ENCODE data around the gene ZNF618.

The ZNF618 gene

GRCh38 chr9:113876151-113876992 lies at the start of gene ZNF618:
Gene ZNF618 (plus strand): TSS chr9:113876309. CDS start chr9:113876381, 72 bp downstream.
- no peak for DNase-seq (ENCODE audit: low read depth)

GRCh38 chr9:113828221-113828620 lies 47.9 kb upstream of the ZNF618 start:
- DNase-seq (ENCODE audit: low read depth), result no peak

- no peak for DNase-seq (ENCODE audit: low read depth)
Observed at GRCh38 chr9:113837334-113837733, 38.8 kb upstream of the ZNF618 start.

GRCh38 chr9:113842086-113842485 lies 34.0 kb upstream of the ZNF618 start:
- no peak for DNase-seq (ENCODE audit: low read depth)

GRCh38 chr9:113844466-113844865 lies 31.6 kb upstream of the ZNF618 start:
- no peak for DNase-seq (ENCODE audit: low read depth)

GRCh38 chr9:113851359-113851758 lies 24.8 kb upstream of the ZNF618 start:
- no peak for DNase-seq (ENCODE audit: low read depth)

GRCh38 chr9:113851873-113852272 lies 24.2 kb upstream of the ZNF618 start:
- no peak for DNase-seq (ENCODE audit: low read depth)

GRCh38 chr9:113853333-113853732 lies 22.8 kb upstream of the ZNF618 start:
- no peak for DNase-seq (ENCODE audit: low read depth)

GRCh38 chr9:113854310-113854709 lies 21.8 kb upstream of the ZNF618 start:
- no peak for DNase-seq (ENCODE audit: low read depth)

GRCh38 chr9:113857875-113858274 lies 18.2 kb upstream of the ZNF618 start:
- DNase-seq (ENCODE audit: low read depth), result no peak

GRCh38 chr9:113858282-113858681 lies 17.8 kb upstream of the ZNF618 start:
- DNase-seq (ENCODE audit: low read depth), result no peak

GRCh38 chr9:113863345-113863744 lies 12.8 kb upstream of the ZNF618 start:
- DNase-seq (ENCODE audit: low read depth), result no peak

GRCh38 chr9:113868501-113868900 lies 7.6 kb upstream of the ZNF618 start:
- no peak for DNase-seq (ENCODE audit: low read depth)

- no peak for DNase-seq (ENCODE audit: low read depth)
Observed at GRCh38 chr9:113872485-113873143, 3.5 kb upstream of the ZNF618 start.

- no peak for DNase-seq (ENCODE audit: low read depth)
Observed at GRCh38 chr9:113873446-113873845, 2.7 kb upstream of the ZNF618 start.

- no peak for DNase-seq (ENCODE audit: low read depth)
Observed at GRCh38 chr9:113873926-113874325, 2.2 kb upstream of the ZNF618 start.

- no peak for DNase-seq (ENCODE audit: low read depth)
Observed at GRCh38 chr9:113875459-113876150, 504 bp upstream of the ZNF618 start.

GRCh38 chr9:113876993-113877368 lies 872 bp downstream of the ZNF618 start:
- no peak for DNase-seq (ENCODE audit: low read depth)

GRCh38 chr9:113879318-113879717 lies 3.2 kb downstream of the ZNF618 start:
- no peak for DNase-seq (ENCODE audit: low read depth)

GRCh38 chr9:113879911-113880310 lies 3.8 kb downstream of the ZNF618 start:
- no peak for DNase-seq (ENCODE audit: low read depth)

GRCh38 chr9:113882181-113882580 lies 6.1 kb downstream of the ZNF618 start:
- no peak for DNase-seq (ENCODE audit: low read depth)

GRCh38 chr9:113882636-113883164 lies 6.6 kb downstream of the ZNF618 start:
- DNase-seq (ENCODE audit: low read depth), result no peak
